AG09319 (cell line): ENCODE measurements around the gene JUND.

ENCODE experiments used
- DNase-seq: peaks from one replicate; pipeline ENCODE4 v3.0.0-alpha.2; 2010; ENCODE audit warnings: low read depth; ENCODE audit errors: extremely low read depth
- CTCF ChIP-seq: IDR thresholded peaks from 2 replicates; pipeline ENCODE4 v1.5.1; 2011; ENCODE audit warnings: low read depth, mild to moderate bottlenecking, inconsistent platforms, low read length, moderate library complexity

Gene JUND

GRCh38 chr19:18230941-18231734, 50.3 kb downstream of the JUND start:
- DNase-seq = no peak

GRCh38 chr19:18229915-18230314, 51.5 kb downstream of the JUND start:
- TF ChIP-seq CTCF = no peak
- DNase-seq = no peak

More at GRCh38 chr19:18230941-18231734, 50.3 kb downstream of the JUND start:
- no peak for TF ChIP-seq CTCF
